Stimulated activated CD8-positive, alpha-beta memory T cell treated with anti-CD3 and anti-CD28 coated beads, Interleukin-2, amount 100 ng/mL, for 48 hours (primary cell): Measurements from ENCODE around the gene GRIK1.

Experiments used
- DNase-seq, 2 donors: peaks; one replicate each; pipeline ENCODE4 v3.0.0-alpha.2; 2020; ENCODE audit warnings: low read depth in 2 of 2

The GRIK1 gene

DNA sequence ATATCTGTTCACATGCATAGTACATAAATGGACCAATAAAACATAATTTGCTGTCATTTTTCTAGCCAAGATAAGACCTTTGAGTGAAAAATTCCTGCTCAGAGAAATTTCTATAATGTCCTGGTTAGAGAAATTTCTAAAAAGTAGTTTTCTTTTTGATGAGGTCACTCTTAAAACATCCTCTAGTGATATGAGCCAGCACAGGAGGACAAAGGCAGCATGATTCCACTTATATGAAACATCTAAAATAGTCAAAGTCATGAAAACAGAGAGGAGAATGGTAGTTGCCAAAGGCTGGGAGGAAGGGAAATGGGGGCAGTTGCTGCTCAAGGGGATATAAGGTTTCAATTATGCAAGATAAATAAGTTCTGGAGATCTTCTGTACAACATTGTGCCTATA lies 401.7 kb downstream of the GRIK1 start:
- no peak for DNase-seq

DNA sequence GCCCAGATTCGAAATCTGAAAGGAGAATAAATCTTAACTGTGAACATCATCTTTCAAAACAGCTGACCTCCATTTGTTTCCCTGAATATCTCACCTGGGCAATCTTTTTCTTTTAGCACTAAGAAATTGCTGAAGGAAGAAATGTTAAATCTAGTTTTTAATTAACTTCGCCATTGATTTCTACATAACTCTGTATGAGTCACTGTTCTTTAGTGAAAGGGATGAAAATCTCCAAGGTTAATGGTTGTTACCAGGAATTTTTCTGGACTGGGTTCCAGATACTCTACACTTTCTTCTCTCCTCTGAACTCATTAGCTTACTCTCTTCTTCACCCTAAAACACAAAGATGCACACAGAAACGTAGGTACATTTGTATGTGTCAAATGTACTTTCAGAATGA lies 405.3 kb downstream of the GRIK1 start:
- no peak for DNase-seq

DNA sequence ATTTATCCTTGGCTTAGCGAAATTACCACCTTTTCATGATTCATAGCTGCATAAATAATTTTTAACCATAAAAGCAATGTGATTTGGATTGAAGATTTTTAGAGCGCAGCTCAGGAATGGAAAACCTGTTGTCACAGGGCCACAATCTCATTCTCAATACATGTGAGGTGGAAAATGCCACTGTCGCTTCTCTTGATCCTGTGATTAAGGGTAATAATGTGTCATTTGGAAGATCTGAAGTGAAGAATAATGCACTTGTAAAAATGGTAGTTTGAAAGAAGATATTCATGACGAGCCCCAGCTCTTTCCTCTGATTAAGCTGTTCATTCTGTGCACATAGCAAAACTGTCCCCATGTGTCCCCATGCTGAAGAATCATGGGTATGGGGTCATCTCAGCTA lies 410.7 kb downstream of the GRIK1 start:
- no peak for DNase-seq

DNA sequence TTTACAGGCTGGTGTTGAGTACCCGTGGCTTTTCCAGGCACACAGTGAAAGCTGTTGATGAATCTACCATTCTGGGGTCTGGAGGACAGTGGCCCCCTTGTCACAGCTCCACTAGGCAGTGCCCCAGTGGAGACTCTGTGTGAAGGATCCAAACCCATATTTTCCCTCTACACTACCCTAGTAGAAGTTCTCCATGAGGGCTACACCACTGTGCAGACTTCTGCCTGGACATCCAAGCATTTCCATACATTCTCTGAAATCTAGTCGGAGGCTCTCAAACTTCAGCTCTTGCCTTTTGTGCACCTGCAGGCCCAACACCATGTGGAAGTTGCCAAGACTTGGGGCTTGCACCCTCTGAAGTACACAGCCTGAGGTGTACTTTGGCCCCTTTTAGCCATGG lies 413.3 kb downstream of the GRIK1 start:
- no peak for DNase-seq

DNA sequence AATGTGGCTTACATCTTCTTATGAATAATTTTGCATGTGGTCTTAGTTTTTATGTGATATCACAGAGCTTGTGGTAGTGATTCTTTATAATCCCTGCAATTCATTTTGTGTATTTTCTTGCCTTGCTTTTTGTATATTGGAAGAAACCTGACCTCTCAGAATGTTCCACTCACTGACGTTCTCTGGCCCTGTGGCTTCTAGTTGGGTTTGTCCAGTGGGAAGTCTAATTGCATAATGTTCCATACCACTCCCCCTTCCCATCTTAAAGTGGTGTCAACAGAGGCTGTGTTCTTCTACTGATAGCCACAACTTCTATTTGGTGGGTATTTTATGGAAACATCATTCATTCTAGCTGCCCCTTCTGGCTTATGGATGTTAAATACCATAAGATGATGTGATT lies 415.7 kb downstream of the GRIK1 start:
- DNase-seq = no peak

DNA sequence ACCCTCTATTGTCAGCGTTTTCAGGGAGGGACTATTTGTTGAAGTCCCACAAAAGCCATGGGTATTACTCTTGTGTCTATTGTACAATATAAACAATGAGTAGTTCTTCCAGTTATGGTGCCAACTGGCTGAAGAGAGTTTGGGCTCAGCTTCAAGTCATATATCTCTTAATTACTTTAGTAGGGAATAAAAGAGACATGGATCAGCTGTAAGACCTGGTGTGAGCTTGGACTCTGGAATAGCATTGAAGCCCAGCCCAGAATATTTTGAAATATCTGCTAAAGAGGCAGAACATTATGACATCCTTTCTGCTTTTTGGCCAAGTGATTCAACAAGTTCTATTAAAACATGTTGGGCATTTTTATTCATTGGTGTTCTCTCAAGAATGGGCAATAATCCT lies 416.1 kb downstream of the GRIK1 start:
- no peak for DNase-seq

DNA sequence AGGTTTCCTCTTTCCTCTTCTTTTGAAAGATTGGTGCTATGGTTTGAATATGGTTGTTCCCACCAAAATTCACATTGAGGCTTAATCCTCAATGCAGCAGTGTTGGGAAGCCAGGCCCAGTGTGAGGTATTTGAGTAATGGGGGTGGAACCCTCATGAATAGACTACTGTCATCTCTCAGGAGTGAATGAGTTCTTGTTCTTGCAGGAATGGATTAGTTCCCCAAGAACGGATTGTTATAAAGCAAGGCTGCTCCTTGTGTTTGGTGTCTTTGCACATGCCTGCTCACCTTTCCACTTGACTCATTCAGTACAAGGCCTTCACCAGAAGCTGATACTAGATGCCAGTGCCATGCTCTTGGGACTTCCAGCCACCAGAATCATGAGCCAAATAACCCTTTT lies 417.9 kb downstream of the GRIK1 start:
- no peak for DNase-seq

DNA sequence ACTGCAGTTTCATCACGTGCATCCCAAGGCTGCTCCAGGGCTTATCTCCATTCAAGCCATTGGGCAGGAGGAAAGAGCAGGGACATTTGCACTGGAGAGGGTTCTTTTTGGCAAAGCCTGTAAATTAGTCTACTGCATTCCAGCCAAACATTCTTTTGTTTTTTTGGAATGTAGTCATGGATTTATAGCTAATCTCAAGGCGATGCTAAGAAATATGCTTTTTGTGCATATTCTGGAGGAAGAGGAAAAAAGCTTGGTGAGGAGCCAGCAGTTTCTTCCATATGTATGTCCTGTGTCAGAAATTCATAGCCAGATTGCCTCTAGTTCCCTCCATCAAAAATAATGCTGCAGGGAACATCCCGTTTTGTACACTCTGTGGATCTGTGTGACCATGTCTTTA lies 419.6 kb downstream of the GRIK1 start:
- no peak for DNase-seq

DNA sequence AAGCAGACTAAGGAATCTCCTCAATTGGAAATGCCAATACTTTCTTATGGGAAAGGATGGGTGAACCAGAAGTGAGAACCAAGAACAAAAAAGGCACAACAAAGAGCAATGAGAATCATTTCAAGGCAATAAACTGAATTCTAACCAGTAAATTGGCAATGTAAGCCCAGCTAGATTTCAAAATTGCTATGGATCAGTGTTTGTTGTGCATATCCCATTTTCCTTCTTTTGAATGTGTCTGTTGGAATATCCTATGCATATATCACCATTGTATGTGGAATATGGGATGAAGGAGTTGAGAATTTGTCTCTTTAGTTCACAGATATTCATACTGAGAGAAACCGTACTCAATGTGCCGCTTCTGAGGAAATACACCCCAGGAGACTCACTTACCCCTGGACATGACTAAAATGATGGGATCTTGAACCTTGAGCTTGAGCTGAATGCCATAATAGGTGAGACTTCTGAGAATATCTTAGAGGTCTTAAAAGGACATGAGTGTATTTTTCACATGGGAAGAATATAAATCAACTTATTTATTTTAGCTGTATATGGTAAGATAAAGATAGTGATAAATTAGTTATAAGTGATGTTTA lies 425.0 kb downstream of the GRIK1 start:
- no peak for DNase-seq

DNA sequence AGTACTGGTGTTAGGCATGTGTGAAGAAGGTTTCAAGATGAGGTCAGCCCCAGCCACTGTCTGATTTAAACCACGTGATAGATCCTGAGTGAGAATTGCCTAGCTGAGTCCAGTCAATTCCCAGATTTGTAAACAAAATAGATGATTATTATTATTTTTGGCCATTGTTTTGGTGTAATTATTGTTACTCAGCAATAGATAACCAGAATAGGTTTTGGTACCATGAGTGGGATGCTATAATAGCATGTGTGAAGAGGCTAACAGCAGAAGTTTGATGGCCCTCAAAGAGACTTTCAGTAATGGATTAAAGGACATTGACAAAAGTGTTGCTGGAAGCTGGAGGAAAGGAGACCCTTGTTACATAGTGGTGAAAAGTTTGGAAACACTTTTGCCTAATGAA lies 426.3 kb downstream of the GRIK1 start:
- no peak for DNase-seq

DNA sequence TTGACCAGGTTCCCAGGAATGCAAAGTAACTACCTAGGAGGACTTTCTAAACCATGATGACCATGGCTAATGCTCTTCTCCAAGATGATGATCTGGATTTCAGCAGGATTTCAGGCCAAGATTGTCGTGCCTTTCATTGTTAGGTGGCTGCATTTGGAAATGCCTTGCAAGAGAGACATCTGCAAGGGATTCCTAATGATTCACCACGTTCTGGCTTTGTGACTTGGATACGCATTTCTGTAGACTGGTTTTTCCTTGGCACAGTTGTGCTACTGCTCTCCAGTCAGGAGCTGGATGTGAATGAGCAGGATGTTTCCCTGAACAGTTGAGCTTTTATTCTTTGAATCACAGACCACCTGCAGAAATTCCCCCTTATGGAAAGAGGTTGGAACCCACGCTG lies 428.7 kb downstream of the GRIK1 start:
- DNase-seq = no peak

DNA sequence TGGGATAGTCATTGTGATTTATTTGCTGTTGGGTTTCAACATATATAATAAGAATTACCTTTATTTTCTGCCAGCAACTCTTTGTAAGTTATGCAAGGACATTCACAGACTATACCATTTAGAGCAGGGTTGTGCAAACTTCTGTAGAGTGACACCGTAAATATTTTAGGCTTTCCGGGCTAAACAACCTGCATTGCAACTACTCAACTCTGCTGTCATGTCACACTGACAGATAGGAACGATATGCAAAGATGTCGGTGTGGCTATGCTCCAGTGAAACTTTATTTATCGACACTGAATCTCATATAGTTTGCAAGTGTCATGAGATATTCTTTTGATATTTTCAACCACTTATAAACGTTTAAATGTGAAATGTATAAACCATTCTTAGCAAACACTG lies 430.7 kb downstream of the GRIK1 start:
- no peak for DNase-seq

DNA sequence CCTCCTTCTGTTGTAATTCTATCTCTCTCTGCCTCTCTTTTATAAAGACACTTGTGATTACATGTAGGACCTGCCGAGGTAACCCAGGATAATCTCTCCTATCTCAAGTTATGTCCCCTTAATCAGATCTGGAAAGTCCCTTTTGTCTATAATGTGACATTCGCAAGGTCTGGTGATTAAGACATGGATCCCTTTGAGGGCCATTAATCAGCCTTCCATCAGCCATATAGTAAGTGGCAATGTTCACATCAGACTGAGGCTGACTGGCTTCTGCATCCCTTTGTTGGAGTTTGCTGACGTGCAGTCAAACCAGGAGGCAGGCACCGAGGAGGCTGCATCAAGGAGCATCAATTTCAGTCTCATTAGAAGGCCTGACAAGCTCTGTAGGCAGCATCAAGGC lies 431.5 kb downstream of the GRIK1 start:
- no peak for DNase-seq

DNA sequence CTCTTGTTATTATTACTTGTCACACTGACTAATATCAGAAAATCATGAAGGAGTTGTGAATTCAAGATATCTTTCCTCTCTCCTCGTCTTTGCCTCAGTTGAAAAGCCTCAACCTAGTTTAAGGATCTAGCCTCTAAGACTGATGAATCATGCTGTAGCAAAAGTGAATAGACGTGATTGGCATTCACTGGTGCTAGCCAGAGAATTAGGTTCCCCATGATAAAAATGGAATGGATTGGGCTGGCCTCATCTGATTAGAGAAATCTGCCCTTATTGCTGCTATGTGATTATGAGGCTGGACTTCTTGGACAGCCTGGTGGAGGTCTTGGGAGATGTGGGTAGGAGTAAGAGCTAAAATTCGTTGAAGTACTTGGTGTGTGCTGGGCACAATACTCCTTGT lies 432.8 kb downstream of the GRIK1 start:
- no peak for DNase-seq

DNA sequence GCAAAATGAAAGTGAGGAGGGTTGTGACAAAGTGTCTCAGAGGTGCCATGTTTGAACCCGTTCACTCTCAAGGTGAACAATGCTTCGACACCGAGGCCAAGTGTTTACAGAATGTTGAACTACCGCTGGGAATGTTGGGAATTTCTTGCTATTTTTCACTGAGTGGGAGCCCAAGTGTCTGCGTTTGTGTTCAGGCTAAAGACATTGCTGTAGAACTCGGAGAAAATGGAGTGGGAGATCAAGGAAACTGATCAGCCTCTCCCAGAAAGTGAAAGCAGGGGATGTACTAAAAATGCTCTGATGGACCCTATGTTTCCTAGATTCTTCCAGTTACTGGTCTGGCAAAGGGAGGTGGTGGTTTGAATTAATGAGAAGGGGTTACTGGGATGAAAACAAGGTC lies 433.6 kb downstream of the GRIK1 start:
- no peak for DNase-seq

DNA sequence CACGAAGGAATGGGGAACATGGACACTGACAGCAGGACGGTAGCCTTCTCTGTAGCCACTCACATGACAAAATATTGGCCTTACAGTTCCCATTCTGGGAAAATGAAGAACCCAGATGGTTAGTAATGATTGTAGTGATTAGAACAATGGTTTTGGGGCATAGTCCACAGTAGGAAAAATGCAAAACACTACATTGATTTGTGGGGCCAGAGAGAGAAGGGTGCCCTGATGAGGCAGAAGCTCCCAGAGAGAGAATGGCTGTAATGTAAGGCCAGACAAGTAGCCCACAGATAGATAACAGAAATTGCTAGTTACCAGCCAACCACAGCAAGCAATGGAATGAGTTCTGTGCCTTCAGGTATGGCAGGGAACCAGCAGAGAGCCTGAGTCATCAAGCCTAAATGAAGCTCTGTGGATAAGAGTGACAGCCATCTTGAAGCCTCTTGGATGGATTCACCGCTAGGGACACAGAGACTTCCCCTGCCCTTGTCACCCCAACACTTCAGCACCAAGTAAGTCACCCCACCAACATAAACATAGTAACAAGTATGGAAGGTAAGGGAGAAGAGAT lies 435.0 kb downstream of the GRIK1 start:
- no peak for DNase-seq

DNA sequence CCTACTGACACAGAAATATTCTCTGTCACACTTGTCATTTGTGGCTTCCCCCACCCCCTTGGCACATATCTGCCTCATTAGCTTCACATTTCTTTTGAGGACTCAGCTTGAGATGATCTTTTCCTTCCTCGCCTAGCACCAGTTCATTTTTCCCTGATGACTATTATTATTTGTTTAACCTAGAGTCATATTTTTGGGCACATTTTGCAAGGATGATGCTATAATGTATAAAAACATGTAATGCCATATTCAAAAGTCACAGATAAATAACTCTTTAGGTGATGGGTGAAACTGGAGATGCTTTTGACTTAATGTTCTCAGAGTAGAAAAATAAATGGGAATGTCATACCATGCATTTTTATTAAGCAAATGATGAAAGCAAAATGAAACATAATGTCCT lies 438.3 kb downstream of the GRIK1 start:
- no peak for DNase-seq

DNA sequence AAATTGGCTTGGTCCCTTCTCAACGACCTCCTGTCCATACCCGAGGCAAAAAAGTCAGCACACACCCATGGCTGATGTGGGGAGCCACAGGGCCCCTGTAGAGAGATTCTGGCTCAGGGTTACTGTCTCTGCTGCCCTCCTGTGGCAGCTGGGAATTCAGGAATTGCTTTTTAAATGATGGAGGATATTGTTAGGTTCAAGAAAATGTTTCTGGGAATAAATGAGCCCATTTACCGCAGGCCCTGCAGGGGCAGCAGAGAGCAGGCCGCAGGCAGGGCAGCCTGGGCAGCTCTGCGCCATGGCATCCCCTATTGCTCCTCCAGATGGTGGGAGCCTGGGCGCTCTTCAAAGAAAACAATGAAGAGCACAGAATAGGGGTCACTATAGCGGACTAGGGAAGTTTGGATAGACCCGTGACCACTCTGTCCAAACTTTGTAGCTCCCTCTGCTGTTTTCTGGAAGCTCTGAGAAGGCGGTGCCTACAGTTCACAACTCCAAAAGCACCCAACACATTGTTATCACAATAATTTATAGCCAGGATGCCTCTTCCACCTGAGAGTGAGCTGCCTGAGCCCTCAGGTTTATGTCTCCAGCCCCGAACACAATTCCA lies 440.0 kb downstream of the GRIK1 start:
- no peak for DNase-seq

DNA sequence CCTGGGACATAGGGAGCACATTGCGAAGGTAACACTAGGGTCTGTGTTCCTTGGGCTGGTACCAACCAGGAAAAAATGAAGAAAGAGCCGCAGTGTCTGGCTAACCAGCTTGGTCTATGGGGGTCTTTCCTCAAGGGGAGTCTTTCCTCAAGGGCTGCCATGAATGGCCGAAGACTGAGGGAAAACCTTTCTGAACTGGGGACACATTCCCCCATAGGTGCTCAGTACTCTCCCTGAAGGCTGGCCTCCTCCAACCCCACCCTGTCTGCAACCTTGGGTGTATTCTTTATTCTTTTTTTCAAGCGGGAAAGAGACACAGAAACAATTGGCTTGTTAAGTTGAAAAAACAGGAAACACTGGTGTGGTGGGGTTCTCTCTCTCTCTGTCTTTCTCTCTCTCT lies 440.6 kb downstream of the GRIK1 start:
- DNase-seq = no peak

DNA sequence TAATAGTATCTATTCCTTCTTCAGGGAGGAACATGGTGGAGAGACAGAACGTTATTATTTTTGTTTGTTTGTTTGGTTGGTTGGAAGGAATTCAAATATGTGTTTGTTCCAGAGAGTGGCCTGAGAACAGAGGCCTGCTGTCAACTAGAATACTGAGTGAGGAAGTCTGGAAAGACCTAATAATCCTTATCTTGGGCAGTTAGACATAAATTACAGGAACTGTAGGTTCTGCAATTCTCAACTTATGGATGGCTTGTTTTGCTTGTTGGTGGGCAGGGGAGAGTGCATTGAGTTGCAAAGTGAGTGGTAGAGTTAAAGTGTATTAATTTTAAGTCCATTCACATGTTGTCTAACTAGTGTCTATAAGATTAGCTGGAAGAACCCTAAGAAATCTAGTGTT lies 443.5 kb downstream of the GRIK1 start:
- DNase-seq = no peak

DNA sequence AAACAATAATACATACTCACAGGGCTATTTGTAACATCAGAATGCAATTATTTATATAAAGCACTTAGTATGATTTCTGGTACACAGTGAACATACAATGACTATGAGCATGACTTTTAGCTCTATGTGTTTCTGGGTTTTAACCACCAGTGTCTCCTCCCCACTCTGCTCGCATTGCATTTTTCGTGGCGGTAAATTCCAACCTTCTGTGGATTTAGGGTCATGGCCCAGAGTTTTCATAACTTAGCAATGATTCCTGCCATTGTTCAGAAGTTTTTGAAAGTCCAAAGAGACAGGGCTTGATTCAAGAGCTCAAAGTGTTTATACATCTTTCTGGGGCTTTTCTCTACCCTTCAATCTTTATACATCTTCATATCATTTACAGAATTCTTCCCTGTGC lies 449.8 kb downstream of the GRIK1 start:
- no peak for DNase-seq

DNA sequence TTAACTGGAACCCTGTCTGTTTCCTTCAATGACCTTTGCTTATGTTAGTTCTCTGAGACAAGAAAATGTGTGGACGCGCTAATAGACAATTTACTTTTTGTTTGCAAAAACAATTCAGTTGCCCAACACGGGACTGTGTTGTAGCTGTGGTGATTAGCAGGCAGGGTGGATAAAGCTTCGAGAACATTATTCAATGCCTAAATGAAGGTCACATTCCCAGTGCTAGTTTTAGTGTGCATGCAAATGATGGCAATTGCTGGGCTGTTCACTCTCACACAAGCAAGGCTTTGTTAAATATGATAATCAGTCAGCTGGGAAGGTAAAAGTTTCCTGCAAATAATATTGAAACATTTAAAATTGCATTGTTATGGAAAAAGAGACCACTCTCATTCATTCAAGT lies 452.6 kb downstream of the GRIK1 start:
- no peak for DNase-seq
